NB4 (cell line): ENCODE results near the gene HECTD4.

Experiments
- DNase-seq: peaks from one replicate; pipeline ENCODE4 v3.0.0; 2010; ENCODE audit warnings: low read depth
- H3K4me3 ChIP-seq: one replicate; pipeline ENCODE4 v1.5.1; 2011; ENCODE audit warnings: mild to moderate bottlenecking, low read depth, low read length, moderate library complexity
- CTCF ChIP-seq: IDR thresholded peaks from one replicate; pipeline ENCODE4 v1.5.1; 2012; ENCODE audit warnings: low read depth, low read length
- MAX ChIP-seq: IDR thresholded peaks from 2 replicates; pipeline ENCODE4 v1.6.1; 2011; ENCODE audit warnings: low read depth, low read length
- MYC ChIP-seq: IDR thresholded peaks from 2 replicates; pipeline ENCODE4 v1.6.1; 2011; ENCODE audit warnings: low read depth, low read length
- POLR2A ChIP-seq: IDR thresholded peaks from 2 replicates; pipeline ENCODE4 v1.6.1; 2011; ENCODE audit warnings: mild to moderate bottlenecking; ENCODE audit not compliant: insufficient read length; ENCODE audit errors: extremely low read depth

Gene HECTD4

GRCh38 chr12:112282920-112283319 is 99.3 kb downstream of the HECTD4 start:
- no peak overlapping the region for H3K4me3 ChIP-seq
- DNase-seq, result no peak
- TF ChIP-seq MYC, result no peak
- TF ChIP-seq CTCF, result no peak
- TF ChIP-seq POLR2A, result no peak
- no peak for TF ChIP-seq MAX

- no peak for DNase-seq
- H3K4me3 ChIP-seq, result no peak overlapping the region
- TF ChIP-seq CTCF (no peak), MYC (no peak), POLR2A (no peak), MAX (no peak)
These were observed 106.4 kb downstream of the HECTD4 start for GRCh38 chr12:112275836-112276235.

GRCh38 chr12:112275207-112275606 is 107.0 kb downstream of the HECTD4 start:
- no peak for DNase-seq
- TF ChIP-seq POLR2A (no peak), MYC (no peak), CTCF (no peak), MAX (no peak)
- H3K4me3 ChIP-seq, result no peak overlapping the region

- no peak for DNase-seq
- no peak for TF ChIP-seq MYC
- TF ChIP-seq CTCF, result no peak
- TF ChIP-seq POLR2A, result no peak
- TF ChIP-seq MAX, result no peak
These were observed 111.6 kb downstream of the HECTD4 start for GRCh38 chr12:112270673-112271072.

GRCh38 chr12:112266473-112266872 is 115.8 kb downstream of the HECTD4 start:
- TF ChIP-seq CTCF (no peak), MAX (no peak), MYC (no peak), POLR2A (no peak)
- no peak overlapping the region for H3K4me3 ChIP-seq
- no peak for DNase-seq

More at GRCh38 chr12:112270673-112271072, 111.6 kb downstream of the HECTD4 start:
- no peak overlapping the region for H3K4me3 ChIP-seq

GRCh38 chr12:112261559-112261958 is 120.7 kb downstream of the HECTD4 start:
- no peak overlapping the region for H3K4me3 ChIP-seq
- TF ChIP-seq CTCF (peak; percentile 24), POLR2A (no peak)
- no peak for DNase-seq
